ENCODE measurements around the gene TMEM190. TPM values are rescaled to one million over a fixed set of nuclear protein-coding genes. Genes with fewer than 3 reads are reported as not detected.
A peak's percentile ranks its signal among the peaks of the same experiment; 100 is the strongest.

Gene TMEM190
- total and polyA plus RNA-seq, 9 of the 15 experiments (the other 6 are each of a cell fraction or from before 2014, with no cell fraction given): not detected

GRCh38 chr19:55368106-55368505 lies 8.5 kb upstream of the TMEM190 start:
- FAIRE-seq: no peak
- no peak for DNase-seq (ENCODE audit: extremely low read depth in 1 of 4, low spot score in 3 of 4)
- Histone ChIP-seq H3K9ac (ENCODE audit: insufficient read depth in 1 of 2, low read depth in 2 of 2, low read length in 2 of 2) (peak overlapping the region in 1 of 2 experiments; percentile 26; a peak in 1 of 4 replicates), H4K20me1 (replicated peaks; ENCODE audit: control insufficient read depth, insufficient read depth, low read length) (0 out of 2 replicates have a peak, but pooled peaks cover 3% of the 10 kb centered on the region), H3K4me3 (no peak overlapping the region), H2AFZ (ENCODE audit: low read depth, low read length) (no peak overlapping the region), H3K79me2 (ENCODE audit: control insufficient read depth, insufficient read depth, low read length) (no peaks in the 10 kb centered on the region), H3K36me3 (ENCODE audit: control insufficient read depth, insufficient read depth, low read length) (no peaks in the 10 kb centered on the region), H3K27me3 (ENCODE audit: control insufficient read depth in 2 of 2, insufficient read depth in 2 of 2, low read length in 2 of 2) (peaks cover 11% of the 10 kb centered on the region in 2 experiments; a peak in 4 of 5 replicates), H3K4me2 (ENCODE audit: insufficient read depth, low read length) (no peak overlapping the region), H3K9me3 (replicated peaks; ENCODE audit: control insufficient read depth, insufficient read depth, low read depth, low read length) (no peaks in the 10 kb centered on the region), H3K27ac (ENCODE audit: extremely low read depth, low read depth, low read length) (no peak overlapping the region), H3K9me1 (ENCODE audit: control insufficient read depth, insufficient read depth, low read length) (no peaks in the 10 kb centered on the region), H3K4me1 (replicated peaks in 1 of 2; ENCODE audit: control insufficient read depth in 2 of 2, insufficient read depth in 2 of 2, low read length in 2 of 2) (peaks cover 0 to 51% of the 10 kb centered on the region in 2 experiments; a peak in 3 of 5 replicates)
- no TSS peak for BruUV-seq (replicated peaks)
- no peak for ATAC-seq
- WGBS (ENCODE audit: insufficient coverage, low coverage, missing lambda C conversion rate): 63% methylated on average over 4 of the region's 16 CpGs
- CTCF ChIA-PET (ENCODE audit: low intra/inter-chr PET ratio): no interaction called here
- in situ Hi-C loops (cut with MboI): no loop called here
- POLR2A ChIA-PET: interaction anchor here (0.7 to 1.5 kb wide), 3 partner anchors 20 to 38 kb away, joined by 3 to 6 read pairs (median 5); no protein-coding TSS in a partner anchor
- TF ChIP-seq LCOR (CRISPR knock-in tag; IDR thresholded peaks at IDR 0.05) (no peak), ZBTB7A (IDR thresholded peaks at IDR 0.05; ENCODE audit: borderline replicate concordance, control insufficient read depth, low read depth, low read length) (peak; percentile 32; the same call in 1 of the 2 replicates)
- intact Hi-C loops (cut with micrococcal nuclease): no loop called here

GRCh38 chr19:55368701-55369563 lies 7.7 kb upstream of the TMEM190 start:
- no peaks in the 10 kb centered on the region for H3K9me3 ChIP-seq (replicated peaks; ENCODE audit: control insufficient read depth, insufficient read depth, low read depth, low read length)
- ChIA-PET CTCF (ENCODE audit: low intra/inter-chr PET ratio) (no interaction called here), POLR2A (interaction anchor here (0.7 to 1.5 kb wide), 4 partner anchors 8 to 37 kb away, joined by 3 to 6 read pairs (median 4); no protein-coding TSS in a partner anchor)
- peak; percentile 85 for ATAC-seq
- peak overlapping the region; percentile 18; the same call in 1 of the 2 replicates for H3K4me2 ChIP-seq (ENCODE audit: insufficient read depth, low read length)
- no peaks in the 10 kb centered on the region for H3K36me3 ChIP-seq (ENCODE audit: control insufficient read depth, insufficient read depth, low read length)
- peaks cover under 1 to 52% of the 10 kb centered on the region in 2 experiments; a peak in 3 of 5 replicates for H3K4me1 ChIP-seq (replicated peaks in 1 of 2; ENCODE audit: control insufficient read depth in 2 of 2, insufficient read depth in 2 of 2, low read length in 2 of 2)
- no TSS peak for BruUV-seq (replicated peaks)
- 34% methylated on average over 19 of the region's 54 CpGs for WGBS (ENCODE audit: insufficient coverage, low coverage, missing lambda C conversion rate)
- no peaks in the 10 kb centered on the region for H3K79me2 ChIP-seq (ENCODE audit: control insufficient read depth, insufficient read depth, low read length)
- FAIRE-seq: no peak
- in situ Hi-C loops (cut with MboI) (no loop called here), intact Hi-C loops (cut with micrococcal nuclease) (no loop called here)
- H3K9me1 ChIP-seq (ENCODE audit: control insufficient read depth, insufficient read depth, low read length): no peaks in the 10 kb centered on the region
- peak overlapping the region; percentile 19; the same call in 1 of the 2 replicates for H3K4me3 ChIP-seq
- peaks cover 11% of the 10 kb centered on the region in 2 experiments; a peak in 4 of 5 replicates for H3K27me3 ChIP-seq (ENCODE audit: control insufficient read depth in 2 of 2, insufficient read depth in 2 of 2, low read length in 2 of 2)
- H2AFZ ChIP-seq (ENCODE audit: low read depth, low read length): peak overlapping the region; percentile 63
- 0 out of 2 replicates have a peak, but pooled peaks cover 3% of the 10 kb centered on the region for H4K20me1 ChIP-seq (replicated peaks; ENCODE audit: control insufficient read depth, insufficient read depth, low read length)
- H3K9ac ChIP-seq (ENCODE audit: insufficient read depth in 1 of 2, low read depth in 2 of 2, low read length in 2 of 2): peak overlapping the region; percentile 12 to 71; a peak in 3 of 4 replicates
- peak; percentile 67 to 92 (median 86) for DNase-seq (ENCODE audit: extremely low read depth in 1 of 4, low spot score in 3 of 4)
- H3K27ac ChIP-seq (ENCODE audit: extremely low read depth, low read depth, low read length): no peak overlapping the region
- no peak for TF ChIP-seq AFF4 (CRISPR knock-in tag; IDR thresholded peaks at IDR 0.05)
- TF ChIP-seq RCOR1 (IDR thresholded peaks at IDR 0.05; ENCODE audit: borderline replicate concordance in 1 of 2, low read depth in 2 of 2, low read length in 2 of 2): peak in 1 of 2 experiments; percentile 63; a peak in 2 of 4 replicates
- peak; percentile 28 to 66; a peak in 3 of 4 replicates for TF ChIP-seq MAZ (CRISPR knock-in tag; conservative IDR thresholded peaks at IDR 0.05 in 1 of 2, IDR thresholded peaks at IDR 0.05 in 1 of 2)
- 0 out of 2 replicates have a peak, but pooled peaks have one; percentile 25 for TF ChIP-seq PHF21A (IDR thresholded peaks at IDR 0.05; ENCODE audit: borderline replicate concordance, low read depth)
- no peak for TF ChIP-seq NR2C2 (CRISPR knock-in tag; IDR thresholded peaks at IDR 0.05)
- TF ChIP-seq NR2C2 (tag; IDR thresholded peaks at IDR 0.05): no peak
- TF ChIP-seq NRF1 (conservative IDR thresholded peaks at IDR 0.05 in 1 of 2, IDR thresholded peaks at IDR 0.05 in 1 of 2): 0 out of 4 replicates have a peak, but pooled peaks of 1 of the 2 experiments have one; percentile 17

All from K562 (cell line).